ENCODE measurements around the gene MMD2.
"Not testable (repeated sequence)": the region's sequence is repeated elsewhere in the genome, so short reads cannot be mapped to it uniquely, and the experiment has no call there.

MMD2 gene, protein sequence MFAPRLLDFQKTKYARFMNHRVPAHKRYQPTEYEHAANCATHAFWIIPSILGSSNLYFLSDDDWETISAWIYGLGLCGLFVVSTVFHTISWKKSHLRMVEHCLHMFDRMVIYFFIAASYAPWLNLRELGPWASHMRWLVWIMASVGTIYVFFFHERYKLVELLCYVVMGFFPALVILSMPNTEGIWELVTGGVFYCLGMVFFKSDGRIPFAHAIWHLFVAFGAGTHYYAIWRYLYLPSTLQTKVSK

DNA sequence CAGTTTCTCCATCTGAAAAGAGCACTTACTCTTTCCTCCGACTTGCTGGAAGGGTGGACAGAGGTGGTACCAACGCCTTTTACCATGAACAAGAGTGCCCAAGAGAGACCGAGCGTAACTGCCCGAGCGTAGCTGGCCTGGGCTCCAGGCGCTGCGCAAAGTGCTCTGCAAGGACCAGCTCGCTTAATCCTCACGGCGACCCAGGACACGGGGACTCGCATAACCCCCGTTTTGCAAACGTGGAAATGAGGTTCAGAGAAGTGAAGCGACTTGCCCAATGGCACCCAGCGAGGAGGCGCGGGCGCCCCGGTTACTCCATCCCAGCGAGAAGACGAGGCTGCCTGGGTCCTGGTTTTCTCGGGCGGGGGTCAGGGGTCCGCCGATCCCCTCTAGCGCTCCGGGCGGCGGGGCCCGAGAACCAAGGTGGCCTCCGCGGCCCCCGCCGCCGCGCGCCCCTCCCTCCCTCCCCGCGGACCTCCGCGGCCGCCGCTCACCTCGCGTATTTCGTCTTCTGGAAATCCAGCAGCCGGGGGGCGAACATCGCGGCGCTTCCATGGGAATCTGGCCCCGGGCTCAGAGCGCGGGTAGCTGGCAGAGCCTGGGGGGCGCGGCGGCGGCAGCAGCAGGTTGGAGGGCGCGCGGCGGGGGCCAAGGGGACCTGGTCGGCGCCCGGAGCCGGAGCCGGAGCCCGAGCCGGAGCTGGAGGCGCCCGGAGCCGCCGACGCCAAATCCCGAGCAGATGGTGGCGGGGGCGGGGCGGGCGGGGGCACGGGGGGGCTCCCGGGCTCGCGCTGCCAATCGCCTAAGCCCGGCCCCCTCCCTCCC is at the start of gene MMD2:
Gene MMD2 (minus strand): TSS at position 711 of the 825 bp plus-strand sequence. CDS start 170 bp downstream, at position 541.
- no peak for DNase-seq

DNA sequence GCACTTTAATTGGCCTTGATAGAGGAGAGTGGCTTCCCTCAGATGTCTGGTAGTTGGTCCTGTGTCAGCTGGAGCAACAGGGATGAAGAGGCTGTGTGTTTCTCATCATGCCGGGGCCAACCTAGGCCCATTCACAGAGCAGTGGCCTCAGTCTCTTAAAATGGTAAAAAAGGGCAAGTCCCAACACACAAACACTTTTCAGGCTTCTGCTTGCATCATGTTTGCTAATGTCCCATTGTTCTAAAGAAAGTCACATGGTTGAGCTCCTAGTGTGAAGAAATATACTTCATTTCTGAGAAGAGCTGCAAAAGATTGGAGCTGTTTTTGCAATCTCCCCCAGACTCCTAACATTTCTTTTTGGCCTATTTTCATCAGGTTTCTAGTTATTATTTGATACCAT is 46.1 kb upstream of the MMD2 start:
- no peak for DNase-seq

DNA sequence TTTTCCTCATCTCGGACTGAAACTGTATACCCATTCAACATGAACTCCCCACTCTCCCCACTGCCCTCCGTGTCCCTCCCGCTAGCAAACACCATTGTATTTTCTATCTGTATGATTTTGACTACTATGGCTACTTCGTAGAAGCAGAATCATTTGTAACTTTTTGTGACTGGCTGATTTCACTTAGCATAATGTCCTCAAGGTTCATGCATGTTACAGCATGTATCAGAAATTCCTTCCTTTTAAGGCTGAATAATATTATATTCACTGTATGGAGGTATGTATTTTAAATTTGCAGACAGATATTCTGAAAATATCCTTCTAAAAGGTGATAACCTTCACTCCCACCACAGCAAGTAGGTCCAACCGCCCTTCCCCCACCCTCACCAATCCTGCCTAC is 42.9 kb upstream of the MMD2 start:
- DNase-seq: no peak

DNA sequence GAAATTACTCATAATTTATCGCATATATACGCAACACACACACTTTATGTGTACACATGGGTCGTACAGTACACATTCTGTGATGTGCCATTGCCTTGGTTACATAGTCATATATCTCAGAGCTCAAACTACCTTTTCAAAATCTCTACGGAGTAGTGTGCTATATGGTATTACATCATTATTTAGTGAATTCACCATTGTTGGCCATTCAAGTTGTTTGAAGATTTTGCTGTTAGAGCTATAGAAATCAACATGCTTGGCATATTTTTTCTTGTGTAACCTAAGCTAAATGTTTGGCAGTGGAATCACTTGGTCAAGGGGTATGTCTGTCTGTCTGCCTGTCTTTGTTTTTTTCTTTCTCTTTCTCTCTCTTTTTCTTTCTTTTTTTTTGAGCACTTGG is 42.0 kb upstream of the MMD2 start:
- DNase-seq: no peak

DNA sequence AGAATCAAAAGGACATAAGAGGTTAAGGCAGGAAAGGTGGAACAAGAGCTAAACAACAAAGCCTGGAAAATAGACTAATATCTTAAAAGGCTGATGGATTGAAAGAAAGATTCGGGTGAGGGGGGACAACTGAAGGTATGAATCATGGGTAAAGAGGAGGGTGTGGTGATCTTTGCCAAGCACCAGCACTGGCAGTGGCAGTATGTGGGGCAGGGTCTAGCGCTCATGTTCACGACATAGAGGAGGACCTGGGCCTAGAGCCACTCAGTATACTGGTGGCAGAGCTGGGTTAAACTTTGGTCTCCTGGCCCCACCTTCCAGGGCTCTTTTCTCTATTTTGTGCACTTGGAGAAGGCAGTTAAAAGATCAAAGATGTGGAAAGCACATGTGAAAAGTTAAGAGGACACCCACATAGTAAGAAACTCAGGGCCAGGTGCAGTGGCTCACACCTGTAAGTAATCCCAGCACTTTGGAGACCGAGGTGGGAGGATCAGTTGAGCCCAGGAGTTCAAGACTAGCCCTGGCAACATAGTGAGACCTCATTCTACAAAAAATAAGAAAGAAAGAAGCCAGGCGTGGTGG is 40.5 kb upstream of the MMD2 start:
- DNase-seq: no peak

DNA sequence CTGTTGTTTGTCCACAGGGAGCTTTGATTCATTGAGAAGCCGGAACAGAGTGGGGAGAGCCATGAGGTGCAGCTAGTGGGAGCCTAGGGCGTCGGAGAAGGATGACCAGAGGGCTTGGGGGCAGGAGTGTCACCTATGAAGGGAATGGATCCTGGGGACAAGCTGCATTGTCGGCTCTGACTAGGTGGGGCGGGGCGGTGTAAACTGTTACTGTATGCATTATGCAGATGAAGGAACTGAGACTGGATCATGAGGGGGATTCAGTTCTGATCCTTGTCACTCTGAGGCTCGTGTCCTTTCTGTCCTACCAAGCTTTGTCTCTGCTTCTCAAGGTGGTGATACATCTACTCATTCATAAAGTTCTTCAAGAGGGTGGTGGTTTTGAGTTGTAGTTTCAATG is 39.9 kb upstream of the MMD2 start:
- DNase-seq: no peak

DNA sequence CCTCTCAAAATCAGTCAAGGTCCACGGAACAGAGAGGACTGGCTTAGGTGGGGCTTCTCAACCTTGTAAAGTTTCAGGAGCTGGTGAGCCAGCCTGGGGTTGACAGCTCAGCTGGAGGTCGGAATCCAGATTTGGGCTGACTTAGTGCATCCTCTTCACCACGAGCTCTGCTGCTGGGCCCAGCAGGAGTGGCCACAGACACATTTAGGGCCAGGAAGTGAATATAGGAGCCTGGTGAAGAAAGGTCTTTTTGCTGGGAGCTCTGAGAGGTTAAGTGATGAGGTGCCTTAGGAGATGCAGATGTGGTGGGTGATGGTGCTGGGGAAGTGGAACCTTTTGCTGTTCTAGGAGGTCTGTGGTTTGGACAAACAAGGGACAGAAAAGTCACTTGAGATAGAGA is 39.3 kb upstream of the MMD2 start:
- no peak for DNase-seq

DNA sequence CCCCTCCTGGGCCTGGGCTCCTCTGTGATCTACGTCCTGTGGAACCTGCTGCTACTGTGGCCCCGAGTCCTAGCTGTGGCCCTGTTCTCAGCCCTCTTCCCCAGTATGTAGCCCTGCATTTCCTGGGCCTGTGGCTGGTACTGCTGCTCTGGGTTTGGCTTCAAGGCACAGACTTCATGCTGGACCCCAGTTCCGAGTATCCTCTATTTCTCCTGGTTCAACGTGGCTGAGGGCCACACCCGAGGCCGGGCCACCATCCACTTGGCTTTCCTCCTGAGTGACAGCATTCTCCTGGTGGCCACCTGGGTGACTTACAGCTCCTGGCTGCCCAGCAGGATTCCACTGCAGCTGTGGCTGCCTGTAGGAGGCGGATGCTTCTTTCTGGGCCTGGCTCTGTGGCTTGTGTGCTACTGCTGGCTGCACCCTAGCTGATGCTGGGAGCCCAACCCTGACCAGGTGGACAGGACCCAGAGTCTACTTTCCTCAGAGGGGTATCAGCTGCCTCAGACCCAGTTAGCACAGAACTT is 37.8 kb upstream of the MMD2 start:
- DNase-seq: no peak

DNA sequence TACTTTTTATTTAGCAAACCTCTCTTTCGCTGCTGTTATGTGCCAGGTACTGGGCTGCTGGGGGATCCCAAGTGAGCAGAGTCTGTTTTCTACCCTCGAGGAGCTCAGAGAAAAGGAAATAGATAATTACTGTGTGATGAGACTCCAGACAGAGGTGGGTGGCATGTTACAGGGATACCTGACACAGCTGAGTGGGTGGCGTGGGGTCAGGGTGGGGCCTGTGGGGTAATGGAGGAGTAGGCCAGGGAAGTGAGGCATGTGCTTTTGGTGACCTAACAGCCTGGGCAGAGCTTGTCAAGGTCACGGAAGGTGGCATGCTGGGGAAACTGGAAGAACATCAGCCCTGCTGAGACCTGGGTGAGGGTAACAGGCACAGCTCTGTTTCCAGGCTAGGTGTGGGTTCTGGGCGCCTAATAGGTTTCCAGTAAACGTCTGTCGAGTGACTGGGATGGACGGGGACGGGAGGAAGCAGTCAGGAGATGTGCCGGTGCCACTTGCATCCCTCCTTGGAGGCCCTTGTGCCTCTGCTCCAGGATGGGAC is 36.5 kb upstream of the MMD2 start:
- no peak for DNase-seq

DNA sequence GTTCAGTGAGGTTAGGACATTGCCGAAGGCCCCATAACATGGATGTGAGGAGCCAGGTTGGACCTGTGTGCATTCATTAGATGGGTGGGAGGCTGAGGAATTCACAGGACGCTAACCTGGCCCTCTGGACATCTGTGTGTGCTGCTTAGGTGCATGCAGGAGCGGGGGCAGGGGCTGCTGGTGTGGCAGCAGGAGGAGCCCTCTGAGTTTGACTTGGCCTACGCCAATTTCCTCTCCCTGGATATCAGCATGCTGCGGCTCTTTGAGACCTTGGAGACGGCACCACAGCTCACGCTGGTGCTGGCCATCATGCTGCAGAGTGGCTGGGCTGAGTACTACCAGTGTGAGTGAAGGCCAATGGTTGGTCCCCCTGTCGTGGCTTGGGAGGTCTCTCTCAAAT is 34.5 kb upstream of the MMD2 start:
- no peak for DNase-seq

DNA sequence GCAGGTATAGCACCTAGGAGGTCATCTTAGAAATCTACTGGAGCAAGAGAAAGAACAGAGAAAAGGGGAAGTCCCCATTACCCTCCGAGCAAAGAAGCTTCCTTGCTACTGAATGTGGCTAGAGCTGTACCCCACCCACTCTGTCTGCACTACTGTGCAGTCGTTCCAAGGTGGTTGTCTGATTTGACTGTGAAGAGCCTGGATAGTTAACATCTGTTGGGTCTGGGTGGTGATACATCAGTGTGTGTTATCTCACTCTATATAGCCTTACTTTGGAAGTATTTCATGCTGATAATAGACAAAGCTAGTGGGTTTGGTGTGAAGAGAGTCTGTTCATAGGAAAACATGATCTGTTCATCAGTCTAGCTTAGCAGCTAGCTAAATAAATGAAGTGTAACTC is 23.8 kb upstream of the MMD2 start:
- DNase-seq: not testable (repeated sequence)

DNA sequence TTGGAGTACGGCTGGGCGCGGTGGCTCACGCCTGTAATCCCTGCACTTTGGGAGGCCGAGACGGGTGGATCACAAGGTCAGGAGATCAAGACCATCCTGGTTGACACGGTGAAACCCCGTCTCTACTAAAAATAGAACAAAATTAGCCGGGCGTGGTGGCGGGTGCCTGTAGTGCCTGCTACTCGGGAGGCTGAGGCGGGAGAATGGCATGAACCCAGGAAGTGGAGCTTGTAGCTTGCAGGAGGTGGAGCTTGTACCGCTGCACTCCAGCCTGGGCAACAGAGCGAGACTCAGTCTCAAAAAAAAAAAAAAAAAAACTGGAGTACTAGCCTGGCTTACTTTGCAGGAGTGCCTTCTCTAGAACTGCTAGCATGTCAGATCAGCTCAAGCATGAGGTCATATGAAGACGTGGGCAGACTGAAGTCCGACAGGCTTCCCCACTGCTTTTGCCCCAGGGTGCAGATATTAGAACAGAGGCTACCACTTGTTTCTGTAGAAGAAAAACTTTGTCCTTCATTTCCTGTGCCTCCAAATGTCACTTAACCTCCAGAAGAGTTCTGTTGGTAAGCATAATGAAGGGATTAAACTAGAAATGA is 22.4 kb upstream of the MMD2 start:
- DNase-seq: not testable (repeated sequence)

DNA sequence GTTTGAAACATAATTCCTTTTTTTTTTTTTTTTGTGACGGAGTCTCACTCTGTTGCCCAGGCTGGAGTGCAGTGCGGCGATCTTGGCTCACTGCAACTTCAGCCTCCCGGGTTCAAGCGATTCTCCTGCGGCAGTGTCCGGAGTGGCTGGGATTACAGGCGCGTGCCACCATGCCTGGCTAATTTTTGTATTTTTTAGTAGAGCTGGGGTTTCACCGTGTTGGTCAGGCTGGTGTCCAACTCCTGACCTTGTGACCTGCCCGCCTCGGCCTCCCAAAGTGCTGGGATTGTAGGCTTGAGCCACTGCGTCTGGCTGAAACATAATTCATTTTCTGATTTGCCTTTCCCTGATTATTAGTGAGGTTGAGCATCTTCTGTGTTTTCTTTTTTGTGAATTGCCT is 16.6 kb upstream of the MMD2 start:
- DNase-seq: not testable (repeated sequence)

DNA sequence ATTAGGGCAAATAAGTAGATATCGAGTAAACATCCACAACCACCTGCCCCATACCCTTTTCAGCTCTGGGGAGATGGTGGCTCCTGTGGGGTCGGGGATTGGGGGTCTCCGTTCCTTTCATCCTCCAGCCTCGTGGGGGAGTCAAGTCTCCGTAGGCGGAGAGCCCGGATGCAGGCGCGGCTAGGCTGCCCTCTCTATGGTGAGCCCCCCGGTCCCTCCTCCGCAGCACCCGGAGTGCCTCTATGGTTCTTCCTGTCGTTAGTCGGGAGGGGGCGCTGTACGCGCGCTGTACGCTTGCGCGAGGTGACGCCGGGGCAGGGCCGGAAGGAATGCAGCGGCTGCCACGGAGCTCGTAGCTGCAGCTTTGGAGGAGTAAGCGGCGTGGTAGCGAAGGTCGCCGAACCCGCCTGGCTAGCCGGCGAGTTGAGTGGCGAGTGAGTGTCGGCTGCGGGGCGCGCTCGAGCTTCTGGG is 14.8 kb upstream of the MMD2 start:
- peak; percentile 87 to 89 for DNase-seq

DNA sequence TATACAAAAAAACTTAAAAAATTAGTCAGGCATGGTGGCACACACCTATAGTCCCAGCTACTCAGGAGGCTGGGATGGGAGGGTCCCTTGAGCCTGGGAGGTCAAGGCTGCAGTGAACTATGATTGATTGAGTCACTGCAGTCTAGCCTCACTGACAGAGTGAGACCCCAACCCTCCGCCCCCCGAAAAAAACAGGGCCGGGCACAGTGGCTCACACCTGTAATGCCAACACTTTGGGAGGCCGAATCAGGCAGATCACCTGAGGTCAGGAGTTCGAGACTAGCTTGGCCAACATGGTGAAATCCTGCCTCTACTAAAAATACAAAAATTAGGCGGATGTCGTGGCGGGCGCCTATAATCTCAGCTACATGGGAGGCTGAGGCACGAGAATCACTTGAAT is 13.5 kb upstream of the MMD2 start:
- DNase-seq: not testable (repeated sequence)

DNA sequence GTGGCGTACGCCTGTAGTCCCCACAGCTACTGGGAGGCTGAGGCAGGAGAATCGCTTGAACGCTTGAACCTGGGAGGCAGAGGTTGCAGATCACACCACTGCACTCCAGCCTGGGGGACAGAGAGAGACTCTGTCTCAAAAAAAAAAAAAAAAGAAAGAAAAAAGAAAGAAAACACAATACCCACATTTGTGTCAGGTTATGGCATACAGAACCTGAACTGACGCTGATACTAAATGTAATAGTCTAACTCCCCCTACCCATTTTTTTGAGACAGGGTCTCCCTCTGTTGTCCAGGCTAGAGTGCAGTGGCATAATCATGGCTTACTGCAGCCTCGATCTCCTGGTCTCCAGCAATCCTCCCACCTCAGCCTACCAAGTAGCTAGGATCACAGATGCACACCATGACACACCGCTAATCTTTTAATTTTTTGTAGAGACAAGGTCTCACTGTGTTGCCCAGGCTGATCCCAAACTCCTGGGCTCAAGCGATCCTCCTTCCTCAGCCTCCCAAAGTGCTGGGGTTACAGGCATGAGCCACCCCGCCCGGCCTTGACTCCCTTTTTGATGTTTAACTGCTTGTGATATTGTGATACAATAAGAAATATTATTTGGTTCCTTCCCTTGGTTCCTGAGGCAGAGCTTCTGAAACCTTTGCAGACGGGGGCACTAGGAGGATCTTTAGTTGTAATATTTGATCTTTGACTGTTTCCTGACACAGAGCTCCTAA is 6.5 kb upstream of the MMD2 start:
- DNase-seq: no peak

DNA sequence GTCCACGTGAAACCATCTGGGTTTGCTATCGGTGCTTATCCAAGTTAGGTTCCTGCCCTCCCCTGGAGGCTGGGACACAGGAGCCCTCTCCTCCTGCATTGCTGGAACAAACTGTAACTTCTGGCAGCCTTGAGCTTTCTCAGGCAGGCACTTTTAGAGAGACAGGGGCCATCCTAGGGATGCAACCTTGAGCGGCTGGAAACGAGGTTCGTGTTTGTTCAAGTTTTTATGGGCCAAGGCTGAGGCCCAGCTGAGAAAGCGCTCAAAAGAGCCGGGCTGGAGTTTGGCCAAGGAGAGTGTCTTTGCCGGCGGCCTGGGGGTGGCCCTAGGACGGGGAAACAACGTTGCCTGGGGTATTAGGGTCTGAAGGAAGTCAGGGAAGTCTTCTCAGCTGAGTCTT is 5.5 kb upstream of the MMD2 start:
- DNase-seq: no peak

DNA sequence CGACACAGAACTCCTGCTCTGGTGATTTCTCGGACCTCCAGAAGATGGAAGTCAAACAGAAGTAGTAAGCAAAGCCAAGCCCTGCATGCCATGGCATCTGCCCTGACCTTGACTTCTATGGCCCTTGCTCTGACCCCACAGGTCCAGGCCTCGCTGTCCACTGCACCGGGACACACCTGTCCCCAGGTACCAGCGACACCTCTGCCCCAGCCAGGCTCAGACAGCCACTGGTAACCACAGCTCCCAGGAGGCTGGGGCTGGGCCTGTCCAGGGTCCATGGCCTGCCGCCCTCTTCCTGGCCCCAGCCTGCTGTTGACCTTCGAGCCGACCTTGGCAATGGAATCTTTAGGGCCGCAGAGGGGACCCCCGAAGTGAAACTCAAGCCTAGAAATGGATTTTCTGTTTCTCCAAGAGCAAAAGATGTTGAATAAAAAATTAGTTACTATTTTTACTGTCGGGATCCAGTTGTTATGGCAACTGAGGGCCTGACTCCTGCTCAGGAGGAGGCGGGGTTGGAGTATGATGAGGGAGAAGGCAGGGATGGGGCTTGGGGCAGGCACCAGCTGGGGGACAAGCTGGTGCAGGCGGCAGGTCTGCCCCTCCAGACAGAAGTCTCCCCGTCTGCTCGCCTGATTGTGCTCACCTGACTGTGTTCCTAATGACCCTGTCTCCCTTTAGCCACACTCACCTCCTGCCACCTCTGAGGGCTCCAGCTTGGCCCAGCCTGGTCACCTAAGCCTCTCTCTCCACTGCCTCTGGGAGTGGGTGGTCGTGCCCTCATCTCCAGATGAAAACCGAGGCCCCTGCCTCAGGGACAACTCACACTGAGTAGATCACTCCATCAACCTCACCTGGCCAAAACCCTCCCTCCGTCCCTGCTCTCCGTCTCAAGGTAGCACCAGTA is 4.1 kb upstream of the MMD2 start:
- no peak for DNase-seq

DNA sequence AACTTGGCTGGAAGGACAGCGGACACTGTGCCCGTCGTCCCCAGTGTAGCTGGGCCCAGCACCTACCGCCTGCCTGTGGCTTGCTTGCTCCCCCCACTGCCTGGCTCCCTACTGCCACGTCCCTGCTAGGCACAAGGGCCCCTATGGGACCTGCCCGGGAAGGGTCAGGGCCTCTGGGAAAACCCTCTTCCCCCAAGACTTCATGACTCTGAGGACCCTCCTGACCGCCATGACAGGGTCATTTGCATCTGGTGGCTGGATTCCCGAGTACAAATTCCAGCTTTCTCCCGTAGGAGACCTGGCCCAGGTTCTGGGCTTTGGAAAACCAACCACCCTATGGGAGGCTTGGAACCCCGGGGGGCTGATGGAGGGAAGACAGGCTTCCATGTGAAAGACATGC is 1.4 kb upstream of the MMD2 start:
- DNase-seq: no peak

DNA sequence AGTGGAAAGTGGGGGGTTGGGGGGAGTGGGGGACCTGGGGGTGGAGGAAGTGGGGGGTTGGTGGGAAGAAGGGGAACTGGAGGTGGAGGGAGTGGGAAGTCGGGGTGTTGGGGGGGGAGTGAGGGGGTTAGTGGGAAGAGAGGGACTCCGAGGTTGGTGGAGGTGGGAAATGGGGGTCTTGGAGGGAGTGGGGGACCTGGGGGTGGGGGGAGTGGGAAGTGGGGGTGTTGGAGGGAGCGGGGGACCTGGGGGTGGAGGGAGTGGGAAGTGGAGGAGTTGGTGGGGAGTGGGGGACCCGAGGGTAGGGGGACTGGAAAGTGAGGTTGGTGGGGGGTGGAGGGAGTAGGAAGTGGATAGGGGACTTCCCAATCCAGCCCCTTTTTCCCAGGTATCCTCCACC is 906 bp upstream of the MMD2 start:
- no peak for DNase-seq

DNA sequence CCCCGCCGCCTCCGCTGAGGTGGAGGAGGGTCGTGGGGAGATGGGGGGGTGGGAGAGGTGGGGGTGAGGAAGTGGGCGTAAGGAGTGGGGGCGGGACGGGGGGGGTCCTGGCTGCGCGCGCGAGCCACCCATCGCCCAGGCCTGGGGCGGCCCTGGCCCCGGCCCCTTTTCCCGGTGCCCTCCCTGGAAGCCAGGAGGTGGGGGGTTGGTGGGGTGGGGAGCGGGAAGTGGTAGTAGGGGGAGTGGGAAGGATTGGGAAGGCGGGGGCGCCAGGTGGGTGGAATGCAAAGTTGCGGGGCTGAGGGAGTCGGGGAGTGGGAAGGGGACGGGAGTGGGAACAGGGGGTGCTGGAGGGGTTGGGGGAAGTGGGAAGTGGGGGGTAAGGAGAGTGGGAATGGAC is 319 bp upstream of the MMD2 start:
- DNase-seq: no peak

Data from activated CD4-positive, alpha-beta T cell treated with anti-CD3 and anti-CD28 coated beads for 4 hours (primary cell).